Posterior cingulate gyrus (tissue), 11 donors: Measurements from ENCODE around the gene TEX261.
A peak's percentile ranks its signal among the peaks of the same experiment; 100 is the strongest.
"Not testable (repeated sequence)": the region's sequence is repeated elsewhere in the genome, so short reads cannot be mapped to it uniquely, and the experiment has no call there.

Source experiments
- DNase-seq, 10 donors: peaks; one replicate each; pipeline versions ENCODE4 v3.0.0 to v3.0.0-alpha.2; 2020 to 2021; ENCODE audit warnings: mixed read lengths in 3 of 10
- intact Hi-C: fragments of 100-400 bp; cut with DNase I; formaldehyde crosslinking; loops from one replicate; pipeline ENCODE4 v1.15.1; 2023

The TEX261 gene

DNA sequence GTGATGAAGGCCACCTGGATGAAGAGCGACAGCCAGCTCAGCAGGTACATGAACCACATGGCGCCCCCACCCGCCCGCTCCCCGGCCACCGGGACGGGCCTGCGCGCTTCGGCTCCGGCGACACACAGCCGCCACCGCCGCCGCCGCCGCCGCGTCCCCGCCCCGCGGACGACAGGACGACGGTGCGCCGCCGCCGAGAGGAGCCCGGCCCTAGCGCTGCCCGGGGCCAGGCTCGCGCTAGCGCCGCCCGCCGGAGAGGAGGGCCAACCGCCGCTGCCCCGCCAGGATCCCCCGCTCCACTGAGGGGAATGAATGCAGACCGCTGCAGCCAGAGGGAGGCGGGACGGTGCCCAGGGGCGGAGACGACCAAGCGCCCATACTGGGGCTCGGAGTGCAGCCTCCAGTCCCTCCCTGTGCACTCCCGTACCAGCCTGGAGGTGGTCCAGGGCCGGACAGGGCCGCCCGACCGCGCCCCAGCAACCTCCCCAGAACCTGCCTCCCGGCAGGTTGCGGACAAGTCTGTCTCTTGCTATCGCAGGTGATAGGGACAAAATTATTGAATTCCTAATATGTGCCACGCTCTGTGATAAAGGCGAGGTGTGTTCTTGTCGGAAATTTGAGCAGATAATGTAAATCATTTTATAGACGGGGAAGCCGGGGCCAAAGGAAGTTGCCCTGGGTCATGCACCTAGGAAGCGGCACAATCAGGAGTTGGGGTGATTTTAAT is at the start of gene TEX261:
TEX261 (minus strand) TSS at position 175 of the 727 bp plus-strand sequence; CDS start at position 59, 116 bp downstream.
- intact Hi-C loops: loop anchor here (5.0 kb wide), 1 partner anchor 72 kb away; the partner anchor contains the start of gene NAGK
- DNase-seq: peak; percentile 83 to 98 (median 90)

DNA sequence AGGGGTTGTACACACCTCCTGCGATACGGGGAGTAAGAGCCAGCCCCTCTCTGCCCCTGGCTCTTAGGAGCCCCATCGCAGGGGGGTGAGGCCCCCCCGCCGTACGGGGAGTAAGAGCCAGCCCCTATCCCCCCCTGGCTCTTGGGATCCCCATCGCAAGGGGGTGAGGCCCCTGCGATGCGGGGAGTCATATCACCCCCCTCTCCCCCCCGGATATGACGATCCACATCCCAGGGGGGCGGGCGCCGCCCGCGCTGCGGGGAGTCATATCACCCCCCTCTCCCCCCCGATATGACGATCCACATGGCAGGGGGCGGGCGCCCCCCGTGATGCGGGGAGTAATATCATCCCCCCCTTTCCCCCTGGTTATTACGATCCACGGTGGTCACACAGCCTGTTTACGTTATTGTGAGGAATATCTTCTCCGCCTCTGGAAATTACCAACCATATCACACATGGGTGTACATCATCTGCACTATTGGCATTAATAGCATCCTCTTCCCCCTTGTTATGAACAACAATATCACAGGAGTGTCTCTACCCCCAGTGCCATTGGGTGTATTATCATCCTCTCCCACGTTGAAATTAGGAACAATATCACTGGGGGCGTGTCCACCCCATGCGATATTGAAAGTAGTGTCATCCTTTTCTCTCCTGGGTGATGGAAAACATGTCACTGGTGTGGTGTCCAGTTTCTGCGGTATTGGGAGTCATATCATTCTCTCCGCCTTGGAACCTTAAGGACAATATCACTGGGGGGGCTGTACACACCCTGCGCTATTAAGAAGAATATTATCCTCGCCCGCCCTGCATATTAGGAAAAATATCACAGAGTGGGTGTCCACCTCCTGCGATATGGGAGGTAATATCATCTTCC is 49.1 kb upstream of the TEX261 start:
- intact Hi-C loops: no loop called here
- no peak for DNase-seq

DNA sequence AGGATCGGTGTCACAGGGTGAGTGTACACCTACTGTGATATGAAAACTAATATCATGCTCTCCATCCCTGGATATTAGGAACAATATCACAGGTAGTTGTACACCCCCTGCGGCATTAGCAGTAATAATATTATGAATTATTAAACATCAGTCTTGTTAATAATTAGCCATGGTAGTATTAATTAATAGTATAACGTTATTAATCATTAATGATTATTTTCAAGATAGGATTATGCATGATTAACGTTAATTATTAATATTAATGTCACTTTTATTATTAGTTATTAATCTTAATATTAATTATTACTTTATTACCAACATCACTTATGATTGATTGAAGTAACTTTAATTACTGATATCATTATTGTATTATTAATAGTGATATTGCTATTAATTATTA is 47.6 kb upstream of the TEX261 start:
- no peak for DNase-seq
- intact Hi-C loops: no loop called here

DNA sequence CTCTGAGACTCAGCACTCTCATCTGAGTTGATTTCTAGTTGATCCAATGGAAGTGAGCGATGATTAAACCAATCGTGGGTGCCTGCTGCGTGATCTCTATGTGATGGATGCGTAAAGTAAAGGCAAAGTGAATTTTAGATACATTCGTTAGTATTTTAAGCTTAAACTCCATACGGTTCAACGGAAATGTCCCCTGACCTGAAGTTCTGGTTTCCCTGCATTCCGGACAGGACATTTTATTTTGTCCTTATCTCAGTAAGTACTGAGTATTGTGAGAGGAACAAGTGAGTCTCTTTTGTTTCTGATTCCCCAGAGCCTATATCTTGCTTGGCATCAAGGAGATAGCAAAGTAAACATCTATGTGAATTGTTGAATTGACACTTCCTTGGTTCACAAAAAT is 41.6 kb upstream of the TEX261 start:
- DNase-seq, intact Hi-C loops: not testable (repeated sequence)

DNA sequence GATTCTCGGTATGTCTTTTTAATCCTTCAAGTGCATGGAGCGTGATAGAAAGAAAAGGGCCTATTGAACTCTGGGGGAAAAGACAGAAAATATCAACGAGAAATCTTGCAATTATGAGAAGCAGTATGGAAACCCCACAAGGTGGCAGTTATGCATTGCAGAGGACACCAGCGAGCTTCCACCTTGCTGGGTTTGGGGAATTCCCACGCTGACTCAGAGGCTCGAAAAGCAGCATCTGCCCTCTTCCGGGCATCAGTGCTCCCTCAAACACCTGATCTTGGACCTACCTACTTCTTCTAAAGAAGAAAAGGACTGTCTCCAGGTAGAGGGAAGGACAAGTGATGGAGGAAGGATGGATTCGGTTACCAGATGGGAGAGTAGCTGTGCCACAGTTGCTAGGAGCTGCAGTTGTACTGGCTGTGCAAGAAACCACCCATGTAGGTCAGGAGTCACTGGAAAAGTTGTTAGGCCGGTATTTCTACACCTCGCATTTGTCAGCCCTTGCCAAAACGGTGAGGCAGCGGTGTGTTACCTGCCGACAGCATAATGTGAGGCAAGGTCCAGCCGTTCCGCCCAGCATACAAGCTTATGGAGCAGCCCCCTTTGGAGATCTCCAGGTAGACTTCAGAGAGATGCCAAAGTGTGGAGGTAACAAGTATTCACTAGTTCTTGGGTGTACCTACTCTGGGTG is 29.0 kb upstream of the TEX261 start:
- DNase-seq, intact Hi-C loops: not testable (repeated sequence)

DNA sequence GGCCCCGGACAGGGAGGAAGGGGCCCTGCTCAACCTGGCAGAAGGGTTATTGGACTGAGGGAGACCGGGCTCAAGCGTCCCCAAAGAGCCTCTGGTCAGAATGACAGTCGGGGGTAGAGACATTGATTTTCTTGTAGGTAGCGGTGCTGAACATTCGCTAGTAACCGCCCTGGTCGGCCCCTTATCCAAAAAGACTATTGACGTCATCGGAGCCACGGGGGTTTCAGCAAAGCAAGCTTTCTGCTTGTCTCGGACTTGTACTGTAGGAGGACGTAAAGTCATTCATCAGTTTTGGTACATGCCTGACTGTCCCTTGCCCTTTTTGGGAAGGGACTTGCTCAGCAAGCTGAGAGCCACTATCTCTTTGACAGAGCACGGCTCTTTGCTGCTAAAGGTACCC is 26.7 kb upstream of the TEX261 start:
- intact Hi-C loops, DNase-seq: not testable (repeated sequence)

DNA sequence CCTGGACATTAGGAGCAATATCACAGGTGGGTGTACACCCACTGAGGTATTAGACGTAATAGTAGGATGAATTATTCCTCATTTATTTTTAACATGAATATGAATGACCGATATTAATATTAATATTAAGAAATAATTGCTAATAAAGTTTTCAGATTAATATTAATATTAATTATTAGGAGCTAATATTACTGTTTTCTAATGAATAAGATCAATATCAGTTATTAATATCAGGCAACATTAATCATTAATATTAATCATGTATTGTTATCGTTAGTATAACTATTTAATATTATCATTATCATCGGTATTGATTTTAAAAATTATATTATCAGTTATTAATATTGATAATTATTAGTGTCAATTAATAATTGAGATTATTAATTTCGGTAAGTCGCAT is 25.3 kb upstream of the TEX261 start:
- DNase-seq, intact Hi-C loops: not testable (repeated sequence)

DNA sequence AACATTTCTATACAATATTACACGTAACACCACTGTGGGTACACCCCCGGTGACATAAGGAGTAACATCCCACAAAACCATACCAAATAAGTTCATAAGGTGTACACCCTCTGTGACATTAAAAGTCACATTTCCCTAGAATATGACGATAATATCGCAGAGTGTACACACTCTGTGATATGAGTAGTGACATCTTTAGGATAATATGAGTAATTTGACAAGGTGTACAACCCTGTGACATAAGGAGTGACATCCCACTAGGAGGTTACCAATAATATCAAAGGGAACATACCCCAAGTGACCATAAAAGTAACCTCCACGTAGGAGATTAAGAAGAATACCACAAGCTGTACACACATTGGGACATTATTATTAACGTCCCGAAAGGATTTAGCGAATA is 24.0 kb upstream of the TEX261 start:
- DNase-seq: no peak
- intact Hi-C loops: no loop called here

DNA sequence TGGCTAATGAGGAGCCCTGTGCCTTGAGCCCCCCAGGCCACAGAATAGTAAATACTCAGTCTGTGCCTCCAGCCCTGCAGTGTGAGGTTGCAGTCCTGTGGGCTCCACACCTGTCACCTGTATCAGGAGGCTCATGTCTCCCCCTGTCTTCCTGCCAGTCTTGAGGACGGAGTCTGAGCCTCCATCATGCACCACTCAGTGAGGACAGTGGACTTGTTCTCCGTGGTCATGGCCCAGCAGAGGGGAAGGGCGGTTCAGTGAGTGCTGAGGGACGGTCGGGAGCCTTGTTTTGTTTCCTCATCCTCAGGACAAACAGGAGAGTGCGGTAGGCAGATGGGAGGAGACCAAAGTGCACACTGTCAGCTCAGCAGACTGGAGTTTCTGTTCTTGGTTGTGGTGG is 17.1 kb upstream of the TEX261 start:
- DNase-seq: peak in 1 of 10 donors; percentile 61

DNA sequence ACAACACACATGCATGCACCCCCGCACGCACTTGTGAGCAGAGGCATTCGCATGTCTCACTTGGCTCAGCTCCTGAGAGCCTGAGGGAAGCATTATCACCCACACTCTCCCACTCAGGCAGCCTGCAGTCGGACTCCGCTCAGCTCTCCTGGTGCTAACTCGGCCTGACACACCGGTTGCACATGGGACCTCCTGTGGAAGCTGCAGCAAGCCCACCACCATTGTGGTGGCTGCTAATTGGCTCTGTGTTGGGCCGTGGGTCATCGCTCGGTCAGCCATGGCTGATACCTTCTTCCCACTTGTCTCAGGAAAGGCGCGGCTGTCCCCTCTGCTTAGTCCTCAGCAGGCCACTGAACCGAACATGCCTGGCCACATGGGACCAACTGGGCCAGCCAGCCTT is 13.7 kb upstream of the TEX261 start:
- intact Hi-C loops: no loop called here
- DNase-seq: peak in 1 of 10 donors; percentile 67

More for the DNA sequence above, 17.1 kb upstream of the TEX261 start:
- intact Hi-C loops: not testable (repeated sequence)

DNA sequence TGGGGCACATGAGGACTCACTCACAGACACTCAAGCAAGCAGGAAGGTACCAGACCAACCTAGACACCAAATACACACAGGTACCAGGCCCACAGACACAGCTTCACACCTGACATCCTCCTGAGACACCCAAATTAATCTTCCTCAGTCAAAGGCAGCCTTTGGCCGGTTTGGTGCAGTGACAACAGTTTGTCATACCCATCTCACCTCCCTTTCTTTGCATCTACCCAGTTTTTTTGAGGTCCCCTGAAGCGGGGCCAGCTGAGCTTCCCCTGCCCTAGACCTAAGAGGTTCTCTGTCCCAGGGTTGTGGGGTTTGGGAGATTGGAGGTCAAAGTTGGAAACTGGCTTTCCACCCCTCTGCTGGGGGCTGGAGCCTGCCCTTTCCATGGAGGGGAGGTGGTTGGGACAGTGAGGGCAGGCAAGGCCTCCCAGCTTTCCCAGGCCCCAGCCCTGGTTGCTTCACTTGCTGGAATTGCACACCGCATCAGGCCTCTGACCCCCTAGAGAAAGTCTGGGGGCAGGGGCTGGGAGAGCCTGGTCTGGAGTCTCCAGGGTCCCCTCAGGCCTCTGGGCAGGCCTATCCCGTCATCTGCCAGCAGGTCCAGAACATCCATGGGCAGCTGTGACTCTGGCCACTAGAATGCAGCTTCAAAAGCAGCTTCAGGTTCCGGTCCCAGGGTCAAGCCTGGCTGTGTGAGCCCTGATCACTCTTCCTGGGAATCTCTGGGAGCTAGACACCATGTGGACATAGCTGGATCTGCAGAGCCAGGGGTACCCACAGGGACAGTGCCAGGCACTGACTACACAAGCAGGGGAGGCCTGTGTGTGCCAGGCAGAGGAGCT is 12.5 kb upstream of the TEX261 start:
- intact Hi-C loops: no loop called here
- no peak for DNase-seq

DNA sequence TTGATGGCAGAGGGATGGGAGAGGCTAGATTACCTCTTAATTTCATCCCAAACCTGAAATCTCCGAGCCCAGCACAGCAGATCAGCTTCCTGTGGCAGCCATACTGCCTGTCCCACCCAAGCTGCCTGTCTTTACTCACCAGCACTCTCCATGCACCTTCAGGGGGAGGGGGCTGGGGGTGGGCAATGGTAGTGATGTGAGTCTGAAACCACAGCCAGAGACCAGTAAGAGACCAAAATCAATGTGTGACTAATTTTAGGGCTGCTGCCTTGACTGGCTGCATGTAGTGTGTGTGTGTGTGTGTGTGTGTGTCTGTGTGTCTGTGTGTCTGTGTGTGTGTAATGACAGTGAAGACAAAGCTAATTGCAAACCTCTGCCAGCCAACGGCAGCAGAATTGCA is 11.7 kb upstream of the TEX261 start:
- intact Hi-C loops: no loop called here
- no peak for DNase-seq

DNA sequence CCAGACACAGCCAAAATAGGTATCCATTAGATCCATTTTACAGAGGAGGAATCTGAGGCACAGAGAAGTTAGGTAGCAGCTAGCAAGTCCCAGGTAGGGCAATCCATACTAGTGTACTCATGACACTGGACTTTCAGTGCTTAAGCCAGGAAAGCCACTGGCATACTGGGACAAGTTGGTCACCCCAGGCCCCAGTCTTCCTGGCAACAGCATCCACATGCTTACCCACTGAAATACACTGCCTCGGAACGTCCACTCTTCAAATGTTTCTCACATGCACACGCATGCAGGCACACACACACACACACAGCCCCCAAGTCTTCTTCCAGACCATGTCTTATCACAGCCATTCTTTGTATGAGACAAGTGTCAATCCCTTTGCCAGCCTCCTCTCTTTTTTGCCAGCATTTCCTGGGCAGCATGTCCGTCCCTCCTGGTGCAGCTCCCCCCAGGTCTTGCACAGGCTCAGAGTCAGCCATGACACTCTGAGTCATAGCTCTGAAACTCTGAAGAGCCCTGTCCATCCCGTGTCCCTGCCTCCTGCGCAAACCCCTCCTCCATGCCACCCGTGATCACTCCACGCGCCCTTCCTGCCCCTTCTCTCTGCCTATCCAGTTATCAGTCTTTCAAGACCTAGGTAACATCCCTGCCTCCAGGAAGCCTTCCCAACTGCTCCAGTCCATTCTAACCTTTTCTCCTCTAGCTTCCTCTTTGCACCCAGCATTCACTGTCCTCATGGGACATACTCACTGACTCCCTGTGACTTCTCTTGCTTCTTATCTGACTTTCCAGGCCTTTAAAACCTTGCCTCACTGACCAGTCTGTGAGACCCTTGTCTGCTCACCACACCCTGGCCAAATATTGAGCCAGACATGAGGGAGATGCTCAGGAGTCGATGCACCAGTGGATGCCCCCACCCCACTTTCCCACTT is 10.9 kb upstream of the TEX261 start:
- no peak for DNase-seq
- intact Hi-C loops: no loop called here

DNA sequence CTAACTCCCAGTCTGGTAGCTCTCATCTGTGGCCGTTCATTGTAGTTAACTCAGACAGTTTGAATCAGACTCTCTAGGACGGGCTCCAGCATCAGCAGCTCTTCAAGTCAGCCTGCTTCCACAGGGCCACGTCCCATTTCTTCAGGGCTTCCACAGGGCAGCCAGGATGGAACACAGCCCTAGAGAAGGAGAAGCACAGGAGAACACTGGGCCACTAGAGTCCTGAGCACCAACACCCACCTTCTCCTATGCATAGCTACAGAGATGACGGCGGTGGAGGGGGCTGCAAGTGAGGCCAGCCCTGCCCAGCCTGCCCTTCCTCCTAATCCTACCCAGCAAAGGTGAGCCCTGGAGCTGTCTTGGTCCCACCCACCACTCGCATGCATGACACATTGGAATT is 10.2 kb upstream of the TEX261 start:
- intact Hi-C loops: loop anchor here (5.0 kb wide), 1 partner anchor 67 kb away; no protein-coding TSS in a partner anchor
- DNase-seq: no peak

DNA sequence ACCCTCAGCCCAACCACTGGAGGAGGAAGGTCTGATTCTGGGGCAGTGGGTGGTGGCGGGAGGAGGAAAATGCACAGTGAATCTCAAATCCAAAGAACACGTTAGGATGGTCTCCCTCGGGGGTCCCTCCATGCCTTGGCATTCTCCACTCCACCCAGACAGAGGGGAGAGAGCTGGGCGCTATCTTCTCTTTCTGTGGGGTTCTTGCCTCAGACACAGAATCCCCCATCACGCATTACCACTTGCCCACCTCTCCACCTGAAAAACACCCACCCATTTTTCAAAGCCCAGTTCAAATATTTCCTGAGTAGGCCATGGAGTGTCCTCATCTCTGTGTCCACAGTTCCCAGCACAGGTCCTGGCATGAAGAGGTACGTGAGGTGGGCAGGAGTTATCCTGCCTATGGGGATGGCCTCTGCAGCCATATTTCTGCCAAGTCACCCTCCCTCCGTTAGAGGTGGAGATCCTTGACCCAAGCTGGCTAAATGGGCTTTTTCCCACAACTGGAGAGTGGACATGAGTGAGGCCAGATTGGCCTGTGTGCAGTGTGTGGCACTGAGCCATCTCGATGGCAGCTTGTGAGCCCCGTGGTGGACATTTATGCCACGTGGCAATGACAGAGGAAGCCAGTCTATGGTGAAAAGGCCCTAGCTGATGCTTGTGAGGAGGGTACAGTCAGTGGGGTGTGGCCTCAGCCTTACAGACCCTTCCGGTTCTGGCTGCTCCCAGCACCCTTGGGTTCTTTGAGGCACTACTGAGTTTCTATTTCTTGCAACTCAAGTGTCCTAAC is 9.5 kb upstream of the TEX261 start:
- DNase-seq: no peak
- intact Hi-C loops: loop anchor here (5.0 kb wide), 1 partner anchor 68 kb away; no protein-coding TSS in a partner anchor

DNA sequence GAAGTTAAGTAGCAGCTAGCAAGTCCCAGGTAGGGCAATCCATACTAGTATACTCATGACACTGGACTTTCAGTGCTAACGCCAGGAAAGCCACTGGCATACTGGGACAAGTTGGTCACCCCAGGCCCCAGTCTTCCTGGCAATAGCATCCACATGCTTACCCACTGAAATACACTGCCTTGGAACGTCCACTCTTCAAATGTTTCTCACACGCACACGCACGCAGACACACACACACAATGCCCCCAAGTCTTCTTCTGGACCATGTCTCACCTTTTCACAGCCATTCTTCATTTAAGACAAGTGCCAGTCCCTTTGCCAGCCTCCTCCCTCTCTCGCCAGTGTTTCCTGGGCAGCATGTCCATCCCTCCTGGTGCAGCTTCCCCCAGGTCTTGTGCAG is 8.7 kb upstream of the TEX261 start:
- intact Hi-C loops: loop anchor here (5.0 kb wide), 1 partner anchor 69 kb away; no protein-coding TSS in a partner anchor
- DNase-seq: no peak

DNA sequence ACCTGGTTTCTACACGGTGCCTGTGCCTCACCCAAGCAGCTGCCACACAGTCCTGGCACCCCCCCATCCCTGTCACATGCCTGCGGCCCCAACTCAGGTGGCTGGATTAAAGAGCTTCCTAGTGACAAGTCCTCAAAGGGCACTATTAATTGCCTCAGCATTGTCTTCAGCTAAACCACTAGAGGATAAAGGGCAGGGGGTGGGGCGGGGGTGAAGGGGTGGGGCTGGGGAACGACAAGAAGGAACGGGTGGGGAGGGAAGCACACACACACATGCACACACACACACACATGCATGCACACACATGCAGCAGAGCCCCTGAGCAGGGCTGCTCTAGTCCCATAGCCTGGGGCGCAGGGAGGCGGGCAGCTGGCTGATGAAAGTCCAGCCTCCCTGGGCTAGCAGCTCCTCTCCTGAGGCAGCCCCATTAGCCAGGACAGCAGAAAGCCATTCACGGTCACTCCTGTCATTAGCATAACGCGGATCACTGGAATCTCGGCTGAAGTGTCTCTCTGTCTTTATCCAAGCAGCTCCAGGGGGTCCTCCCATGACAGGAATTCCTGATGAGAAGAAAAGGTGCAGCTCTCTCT is 7.4 kb upstream of the TEX261 start:
- no peak for DNase-seq
- intact Hi-C loops: loop anchor here (5.0 kb wide), 1 partner anchor 70 kb away; no protein-coding TSS in a partner anchor

DNA sequence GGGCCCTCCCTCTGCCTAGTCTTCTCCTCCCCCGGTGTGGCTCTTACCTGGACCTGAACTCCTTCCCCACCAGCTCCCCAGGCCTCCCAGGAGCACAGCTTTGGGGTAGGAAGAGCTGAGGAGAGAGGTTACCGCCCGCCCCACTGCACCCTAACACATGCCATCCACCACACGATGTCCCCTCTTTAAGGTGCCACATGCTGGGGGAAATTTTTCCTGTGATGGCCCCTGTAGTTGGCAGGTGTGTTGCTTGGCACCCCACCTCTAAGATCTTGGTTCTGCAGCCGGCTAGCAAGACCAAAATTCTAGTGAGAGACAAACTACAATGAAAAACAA is 6.9 kb upstream of the TEX261 start:
- intact Hi-C loops: loop anchor here (5.0 kb wide), 1 partner anchor 71 kb away; no protein-coding TSS in a partner anchor

More for the DNA sequence above, 6.9 kb upstream of the TEX261 start:
- DNase-seq: no peak
